ENCODE data around the gene NXPE3. TPM values are rescaled to one million over a fixed set of nuclear protein-coding genes. Genes with fewer than 3 reads are reported as not detected.
A peak's percentile ranks its signal among the peaks of the same experiment; 100 is the strongest.

The NXPE3 gene
- total RNA-seq, 3 donors from 2014 or later, result 1.7 to 15.1 (median 3.8) TPM

GRCh38 chr3:101833446-101833974, 54.5 kb downstream of the NXPE3 start:
- intact Hi-C loops (cut with DNase I, micrococcal nuclease), result no loop called here
- Histone ChIP-seq H3K4me1 (ENCODE audit: low read depth) (peaks cover 27% of the 10 kb centered on the region), H3K4me3 (no peak overlapping the region), H3K36me3 (ENCODE audit: low read depth) (no peaks in the 10 kb centered on the region), H3K9me3 (no peaks in the 10 kb centered on the region)
- DNase-seq (no peak), ATAC-seq (no peak)
- TF ChIP-seq, protein P1, sequence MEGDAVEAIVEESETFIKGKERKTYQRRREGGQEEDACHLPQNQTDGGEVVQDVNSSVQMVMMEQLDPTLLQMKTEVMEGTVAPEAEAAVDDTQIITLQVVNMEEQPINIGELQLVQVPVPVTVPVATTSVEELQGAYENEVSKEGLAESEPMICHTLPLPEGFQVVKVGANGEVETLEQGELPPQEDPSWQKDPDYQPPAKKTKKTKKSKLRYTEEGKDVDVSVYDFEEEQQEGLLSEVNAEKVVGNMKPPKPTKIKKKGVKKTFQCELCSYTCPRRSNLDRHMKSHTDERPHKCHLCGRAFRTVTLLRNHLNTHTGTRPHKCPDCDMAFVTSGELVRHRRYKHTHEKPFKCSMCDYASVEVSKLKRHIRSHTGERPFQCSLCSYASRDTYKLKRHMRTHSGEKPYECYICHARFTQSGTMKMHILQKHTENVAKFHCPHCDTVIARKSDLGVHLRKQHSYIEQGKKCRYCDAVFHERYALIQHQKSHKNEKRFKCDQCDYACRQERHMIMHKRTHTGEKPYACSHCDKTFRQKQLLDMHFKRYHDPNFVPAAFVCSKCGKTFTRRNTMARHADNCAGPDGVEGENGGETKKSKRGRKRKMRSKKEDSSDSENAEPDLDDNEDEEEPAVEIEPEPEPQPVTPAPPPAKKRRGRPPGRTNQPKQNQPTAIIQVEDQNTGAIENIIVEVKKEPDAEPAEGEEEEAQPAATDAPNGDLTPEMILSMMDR (IDR thresholded peaks at IDR 0.05), result no peak

DNA sequence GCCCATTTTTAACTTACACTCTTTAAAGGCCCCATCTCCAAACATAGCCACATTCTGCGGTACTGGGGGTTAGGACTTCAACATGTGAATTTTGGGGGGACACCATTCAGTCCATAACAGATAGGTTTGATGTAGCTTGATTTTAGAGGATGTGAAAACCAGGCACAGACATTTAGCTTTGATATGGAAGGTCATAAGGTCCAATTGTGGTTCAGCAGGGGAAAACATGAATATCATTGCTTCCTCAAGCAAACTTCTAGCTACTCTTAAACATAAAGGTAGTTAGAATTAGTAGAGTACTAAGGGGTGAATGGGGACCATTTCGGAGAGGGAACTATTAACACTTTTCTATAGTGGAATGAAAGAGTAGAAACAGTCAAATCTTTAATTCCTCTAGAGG, 56.7 kb downstream of the NXPE3 start:
- H3K9me3 ChIP-seq, result no peaks in the 10 kb centered on the region
- intact Hi-C loops (cut with DNase I, micrococcal nuclease), result no loop called here
- H3K4me3 ChIP-seq, result no peak overlapping the region
- no peak for ATAC-seq
- no peak for DNase-seq
- TF ChIP-seq, protein P1 (IDR thresholded peaks at IDR 0.05), result no peak
- no peaks in the 10 kb centered on the region for H3K36me3 ChIP-seq (ENCODE audit: low read depth)
- peaks cover 22% of the 10 kb centered on the region for H3K4me1 ChIP-seq (ENCODE audit: low read depth)

DNA sequence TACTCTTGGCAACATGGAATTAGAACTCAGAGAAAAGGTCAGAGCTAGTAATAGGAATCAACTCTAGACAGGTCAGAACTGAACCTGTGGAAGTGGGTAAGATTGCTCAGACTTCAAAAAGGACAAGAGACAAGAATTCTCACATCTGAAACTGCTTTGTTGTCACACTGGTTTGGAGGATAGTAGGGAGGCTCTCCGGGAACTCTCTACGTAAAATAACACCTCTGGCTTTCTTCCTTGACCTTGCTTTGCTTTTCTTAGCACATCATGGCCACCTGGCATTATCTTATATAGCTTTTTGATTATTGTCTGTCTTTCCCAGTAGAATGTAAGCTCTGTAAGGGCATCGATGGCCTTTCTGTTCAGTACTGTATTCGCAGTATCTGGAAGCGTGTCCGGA, 57.1 kb downstream of the NXPE3 start:
- no peaks in the 10 kb centered on the region for H3K9me3 ChIP-seq
- DNase-seq (no peak), ATAC-seq (no peak)
- H3K4me1 ChIP-seq (ENCODE audit: low read depth), result peaks cover 22% of the 10 kb centered on the region
- H3K4me3 ChIP-seq, result no peak overlapping the region
- TF ChIP-seq, protein P1 (IDR thresholded peaks at IDR 0.05), result no peak
- no peaks in the 10 kb centered on the region for H3K36me3 ChIP-seq (ENCODE audit: low read depth)
- intact Hi-C loops (cut with DNase I, micrococcal nuclease), result no loop called here

GRCh38 chr3:101836652-101837598, 57.9 kb downstream of the NXPE3 start:
- DNase-seq (no peak), ATAC-seq (peak; percentile 86)
- intact Hi-C loops (cut with DNase I, micrococcal nuclease), result no loop called here
- no peak overlapping the region for H3K4me3 ChIP-seq
- peaks cover 22% of the 10 kb centered on the region for H3K4me1 ChIP-seq (ENCODE audit: low read depth)
- H3K36me3 ChIP-seq (ENCODE audit: low read depth), result no peaks in the 10 kb centered on the region
- TF ChIP-seq, protein P1 (IDR thresholded peaks at IDR 0.05), result no peak
- H3K9me3 ChIP-seq, result no peaks in the 10 kb centered on the region

GRCh38 chr3:101838691-101839090, 59.7 kb downstream of the NXPE3 start:
- no peak for ATAC-seq
- intact Hi-C loops (cut with DNase I, micrococcal nuclease), result no loop called here
- peaks cover 18% of the 10 kb centered on the region for H3K4me1 ChIP-seq (ENCODE audit: low read depth)
- no peaks in the 10 kb centered on the region for H3K36me3 ChIP-seq (ENCODE audit: low read depth)
- TF ChIP-seq, protein P1 (IDR thresholded peaks at IDR 0.05), result no peak
- no peak overlapping the region for H3K4me3 ChIP-seq
- no peak for DNase-seq
- H3K9me3 ChIP-seq, result no peaks in the 10 kb centered on the region

Measured in mucosa of descending colon (tissue), 3 donors.